HepG2 (cell line): ENCODE results near the gene DNM1. TPM values are rescaled to one million over a fixed set of nuclear protein-coding genes. Genes with fewer than 3 reads are reported as not detected.

Source experiments
- AKAP8 ChIP-seq: sonication (generic); formaldehyde crosslinking; IDR thresholded peaks from 2 replicates; pipeline ENCODE4 v1.5.1; 2020; ENCODE audit warnings: mild to moderate bottlenecking, missing genetic modification reagents
- BCL6 ChIP-seq: IDR thresholded peaks from 2 replicates; pipeline ENCODE4 v1.6.1; 2016; ENCODE audit warnings: missing genetic modification reagents, missing compliant biosample characterization
- HNRNPK ChIP-seq: fragments of 200-400 bp; formaldehyde crosslinking; IDR thresholded peaks from 2 replicates; pipeline ENCODE4 v1.6.1; 2018; ENCODE audit warnings: low read length, low read depth, moderate library complexity, mild to moderate bottlenecking; ENCODE audit not compliant: poor library complexity, severe bottlenecking
- NRL ChIP-seq: sonication (generic); formaldehyde crosslinking; IDR thresholded peaks from 2 replicates; pipeline ENCODE4 v1.5.0; 2020; ENCODE audit warnings: missing genetic modification reagents, mild to moderate bottlenecking, moderate library complexity, borderline replicate concordance
- PHF21A ChIP-seq: sonication (generic); formaldehyde crosslinking; IDR thresholded peaks from 2 replicates; pipeline ENCODE4 v1.5.0; 2020; ENCODE audit warnings: mild to moderate bottlenecking, missing genetic modification reagents
- PPARG ChIP-seq: conservative IDR thresholded peaks from 2 replicates; pipeline ENCODE4 v1.6.1; 2016; ENCODE audit warnings: missing biosample characterization, missing genetic modification reagents
- SIN3A ChIP-seq: IDR thresholded peaks from 2 replicates; pipeline ENCODE4 v1.6.1; 2011; ENCODE audit warnings: low read depth, mild to moderate bottlenecking, control low read depth, low read length, borderline replicate concordance
- TCF7L2 ChIP-seq: IDR thresholded peaks from 2 replicates; pipeline ENCODE4 v1.6.1; 2011; ENCODE audit warnings: mild to moderate bottlenecking, low read depth, low read length, moderate library complexity
- ZKSCAN1 ChIP-seq: fragments of 150-350 bp; IDR thresholded peaks from 2 replicates; pipeline ENCODE4 v1.6.1; 2014; ENCODE audit warnings: low read length
- ZNF552 ChIP-seq: sonication (generic); formaldehyde crosslinking; IDR thresholded peaks from 2 replicates; pipeline ENCODE4 v1.9.0; 2022; ENCODE audit warnings: missing genetic modification reagents, mild to moderate bottlenecking, borderline replicate concordance
- ZNF674 ChIP-seq: sonication (generic); formaldehyde crosslinking; IDR thresholded peaks from 2 replicates; pipeline ENCODE4 v1.5.0; 2020; ENCODE audit warnings: low read depth, mild to moderate bottlenecking, missing genetic modification reagents
- ZNF724P ChIP-seq: sonication (generic); formaldehyde crosslinking; IDR thresholded peaks from 2 replicates; pipeline ENCODE4 v1.8.0; 2022; ENCODE audit warnings: missing genetic modification reagents, borderline replicate concordance
- ZNF850 ChIP-seq: sonication (generic); formaldehyde crosslinking; conservative IDR thresholded peaks from 2 replicates; pipeline ENCODE4 v1.9.0; 2021; ENCODE audit warnings: mild to moderate bottlenecking, missing genetic modification reagents
- polyA plus RNA-seq, 8 experiments: library from polyadenylated mRNA; depleted of rRNA in 3 of 8; stranded (reverse) in 7 of 8; unstranded in 1 of 8; fragments of >200 nt; fragmentation: Illumina TruSeq in 4 of 8; extraction: Trizol in 4 of 8; gene quantifications; 2 replicates each; pipeline versions ENCODE4 v1.2.1 to v1.2.3, GENCODE V29; 2011 to 2016; ENCODE audit warnings: low read depth in 4 of 8, missing spikeins in 1 of 8, mixed read lengths in 1 of 8; ENCODE audit not compliant: insufficient read depth in 1 of 8
- total RNA-seq, 5 experiments: library from RNA; depleted of rRNA; stranded (reverse); fragments of >200 nt; fragmentation: Illumina TruSeq; extraction: Trizol; gene quantifications; 2 replicates each; pipeline ENCODE4 v1.2.3, GENCODE V29; 2016; ENCODE audit warnings: low read depth in 1 of 5
- TF ChIP-seq, protein P1 (sequence below): sonication (generic); formaldehyde crosslinking; conservative IDR thresholded peaks from 2 replicates; pipeline ENCODE4 v1.4.0; 2020; ENCODE audit warnings: missing genetic modification reagents
- TF ChIP-seq, protein P2 (sequence below), 2 experiments: IDR thresholded peaks; 2 replicates each; pipeline ENCODE4 v1.6.1; 2011 to 2012; ENCODE audit warnings: low read length in 2 of 2, borderline replicate concordance in 1 of 2, low read depth in 1 of 2, mild to moderate bottlenecking in 1 of 2, moderate library complexity in 1 of 2
- TF ChIP-seq, protein P3 (sequence below): IDR thresholded peaks from 2 replicates; pipeline ENCODE4 v1.6.1; 2016; ENCODE audit warnings: low read depth, missing genetic modification reagents, missing compliant biosample characterization
- TF ChIP-seq, protein P4 (sequence below): sonication (generic); formaldehyde crosslinking; IDR thresholded peaks from 2 replicates; pipeline ENCODE4 v1.5.0; 2020; ENCODE audit warnings: missing genetic modification reagents, mild to moderate bottlenecking, borderline replicate concordance

The DNM1 gene
- total and polyA plus RNA-seq, 2 of the 13 experiments (the other 11 are each of a cell fraction or from before 2014, with no cell fraction given) = 0.13 to 0.58 TPM

DNA sequence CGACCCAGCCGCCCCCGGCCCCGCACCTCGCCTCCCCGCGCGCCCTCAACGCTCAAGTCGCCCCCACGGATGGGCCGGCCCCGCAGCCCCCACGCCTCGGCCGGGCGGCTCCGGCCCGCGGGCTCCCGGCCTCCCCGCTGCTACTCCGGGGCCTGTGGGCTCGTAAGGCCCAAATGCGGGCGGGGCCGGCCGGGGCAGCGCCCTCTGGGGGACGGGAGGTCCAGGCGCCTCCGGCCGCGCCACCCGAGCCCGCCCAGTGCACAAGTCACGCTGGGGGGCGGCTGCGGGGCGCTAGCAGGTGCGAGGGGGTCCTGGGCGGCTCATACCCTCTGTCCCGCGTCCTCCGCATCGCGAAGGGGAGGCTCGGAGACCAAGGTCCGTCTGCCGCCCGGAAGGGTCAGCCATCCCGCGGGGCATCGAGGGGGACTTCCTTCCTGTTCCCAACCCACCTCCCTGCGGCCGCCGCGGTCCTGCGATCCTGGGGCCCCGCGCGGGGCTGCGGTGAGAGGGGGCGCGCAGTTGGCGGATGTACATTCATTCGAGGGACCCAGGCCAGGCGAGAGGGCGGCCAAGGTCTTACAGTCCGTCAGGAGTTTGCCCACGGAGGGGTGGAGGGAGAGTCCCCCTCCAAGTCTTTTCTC, 11.7 kb upstream of the DNM1 start, which contains the start of gene CIZ1 (continued):
- TF ChIP-seq TCF7L2 (no peak), ZKSCAN1 (no peak), SIN3A (peak; percentile 54; the same call in 1 of the 2 replicates), ZNF724P (CRISPR knock-in tag) (peak; percentile 63; the same call in 1 of the 2 replicates), ZNF674 (CRISPR knock-in tag) (no peak), PPARG (no peak), PHF21A (CRISPR knock-in tag) (peak; percentile 76), NRL (CRISPR knock-in tag) (0 out of 2 replicates have a peak, but pooled peaks have one; percentile 22), BCL6 (no peak), ZNF552 (peak; percentile 61), AKAP8 (CRISPR knock-in tag) (peak; percentile 66; the same call in 1 of the 2 replicates), HNRNPK (peak; percentile 49), ZNF850 (CRISPR knock-in tag) (no peak)
- TF ChIP-seq, protein P1, sequence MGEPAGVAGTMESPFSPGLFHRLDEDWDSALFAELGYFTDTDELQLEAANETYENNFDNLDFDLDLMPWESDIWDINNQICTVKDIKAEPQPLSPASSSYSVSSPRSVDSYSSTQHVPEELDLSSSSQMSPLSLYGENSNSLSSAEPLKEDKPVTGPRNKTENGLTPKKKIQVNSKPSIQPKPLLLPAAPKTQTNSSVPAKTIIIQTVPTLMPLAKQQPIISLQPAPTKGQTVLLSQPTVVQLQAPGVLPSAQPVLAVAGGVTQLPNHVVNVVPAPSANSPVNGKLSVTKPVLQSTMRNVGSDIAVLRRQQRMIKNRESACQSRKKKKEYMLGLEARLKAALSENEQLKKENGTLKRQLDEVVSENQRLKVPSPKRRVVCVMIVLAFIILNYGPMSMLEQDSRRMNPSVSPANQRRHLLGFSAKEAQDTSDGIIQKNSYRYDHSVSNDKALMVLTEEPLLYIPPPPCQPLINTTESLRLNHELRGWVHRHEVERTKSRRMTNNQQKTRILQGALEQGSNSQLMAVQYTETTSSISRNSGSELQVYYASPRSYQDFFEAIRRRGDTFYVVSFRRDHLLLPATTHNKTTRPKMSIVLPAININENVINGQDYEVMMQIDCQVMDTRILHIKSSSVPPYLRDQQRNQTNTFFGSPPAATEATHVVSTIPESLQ = no peak
- TF ChIP-seq, protein P2, sequence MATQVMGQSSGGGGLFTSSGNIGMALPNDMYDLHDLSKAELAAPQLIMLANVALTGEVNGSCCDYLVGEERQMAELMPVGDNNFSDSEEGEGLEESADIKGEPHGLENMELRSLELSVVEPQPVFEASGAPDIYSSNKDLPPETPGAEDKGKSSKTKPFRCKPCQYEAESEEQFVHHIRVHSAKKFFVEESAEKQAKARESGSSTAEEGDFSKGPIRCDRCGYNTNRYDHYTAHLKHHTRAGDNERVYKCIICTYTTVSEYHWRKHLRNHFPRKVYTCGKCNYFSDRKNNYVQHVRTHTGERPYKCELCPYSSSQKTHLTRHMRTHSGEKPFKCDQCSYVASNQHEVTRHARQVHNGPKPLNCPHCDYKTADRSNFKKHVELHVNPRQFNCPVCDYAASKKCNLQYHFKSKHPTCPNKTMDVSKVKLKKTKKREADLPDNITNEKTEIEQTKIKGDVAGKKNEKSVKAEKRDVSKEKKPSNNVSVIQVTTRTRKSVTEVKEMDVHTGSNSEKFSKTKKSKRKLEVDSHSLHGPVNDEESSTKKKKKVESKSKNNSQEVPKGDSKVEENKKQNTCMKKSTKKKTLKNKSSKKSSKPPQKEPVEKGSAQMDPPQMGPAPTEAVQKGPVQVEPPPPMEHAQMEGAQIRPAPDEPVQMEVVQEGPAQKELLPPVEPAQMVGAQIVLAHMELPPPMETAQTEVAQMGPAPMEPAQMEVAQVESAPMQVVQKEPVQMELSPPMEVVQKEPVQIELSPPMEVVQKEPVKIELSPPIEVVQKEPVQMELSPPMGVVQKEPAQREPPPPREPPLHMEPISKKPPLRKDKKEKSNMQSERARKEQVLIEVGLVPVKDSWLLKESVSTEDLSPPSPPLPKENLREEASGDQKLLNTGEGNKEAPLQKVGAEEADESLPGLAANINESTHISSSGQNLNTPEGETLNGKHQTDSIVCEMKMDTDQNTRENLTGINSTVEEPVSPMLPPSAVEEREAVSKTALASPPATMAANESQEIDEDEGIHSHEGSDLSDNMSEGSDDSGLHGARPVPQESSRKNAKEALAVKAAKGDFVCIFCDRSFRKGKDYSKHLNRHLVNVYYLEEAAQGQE (IDR thresholded peaks at IDR 0.05; ENCODE audit: borderline replicate concordance in 1 of 2, low read depth in 1 of 2, low read length in 2 of 2) = no peak; a peak in 1 of 4 replicates
- TF ChIP-seq, protein P3, sequence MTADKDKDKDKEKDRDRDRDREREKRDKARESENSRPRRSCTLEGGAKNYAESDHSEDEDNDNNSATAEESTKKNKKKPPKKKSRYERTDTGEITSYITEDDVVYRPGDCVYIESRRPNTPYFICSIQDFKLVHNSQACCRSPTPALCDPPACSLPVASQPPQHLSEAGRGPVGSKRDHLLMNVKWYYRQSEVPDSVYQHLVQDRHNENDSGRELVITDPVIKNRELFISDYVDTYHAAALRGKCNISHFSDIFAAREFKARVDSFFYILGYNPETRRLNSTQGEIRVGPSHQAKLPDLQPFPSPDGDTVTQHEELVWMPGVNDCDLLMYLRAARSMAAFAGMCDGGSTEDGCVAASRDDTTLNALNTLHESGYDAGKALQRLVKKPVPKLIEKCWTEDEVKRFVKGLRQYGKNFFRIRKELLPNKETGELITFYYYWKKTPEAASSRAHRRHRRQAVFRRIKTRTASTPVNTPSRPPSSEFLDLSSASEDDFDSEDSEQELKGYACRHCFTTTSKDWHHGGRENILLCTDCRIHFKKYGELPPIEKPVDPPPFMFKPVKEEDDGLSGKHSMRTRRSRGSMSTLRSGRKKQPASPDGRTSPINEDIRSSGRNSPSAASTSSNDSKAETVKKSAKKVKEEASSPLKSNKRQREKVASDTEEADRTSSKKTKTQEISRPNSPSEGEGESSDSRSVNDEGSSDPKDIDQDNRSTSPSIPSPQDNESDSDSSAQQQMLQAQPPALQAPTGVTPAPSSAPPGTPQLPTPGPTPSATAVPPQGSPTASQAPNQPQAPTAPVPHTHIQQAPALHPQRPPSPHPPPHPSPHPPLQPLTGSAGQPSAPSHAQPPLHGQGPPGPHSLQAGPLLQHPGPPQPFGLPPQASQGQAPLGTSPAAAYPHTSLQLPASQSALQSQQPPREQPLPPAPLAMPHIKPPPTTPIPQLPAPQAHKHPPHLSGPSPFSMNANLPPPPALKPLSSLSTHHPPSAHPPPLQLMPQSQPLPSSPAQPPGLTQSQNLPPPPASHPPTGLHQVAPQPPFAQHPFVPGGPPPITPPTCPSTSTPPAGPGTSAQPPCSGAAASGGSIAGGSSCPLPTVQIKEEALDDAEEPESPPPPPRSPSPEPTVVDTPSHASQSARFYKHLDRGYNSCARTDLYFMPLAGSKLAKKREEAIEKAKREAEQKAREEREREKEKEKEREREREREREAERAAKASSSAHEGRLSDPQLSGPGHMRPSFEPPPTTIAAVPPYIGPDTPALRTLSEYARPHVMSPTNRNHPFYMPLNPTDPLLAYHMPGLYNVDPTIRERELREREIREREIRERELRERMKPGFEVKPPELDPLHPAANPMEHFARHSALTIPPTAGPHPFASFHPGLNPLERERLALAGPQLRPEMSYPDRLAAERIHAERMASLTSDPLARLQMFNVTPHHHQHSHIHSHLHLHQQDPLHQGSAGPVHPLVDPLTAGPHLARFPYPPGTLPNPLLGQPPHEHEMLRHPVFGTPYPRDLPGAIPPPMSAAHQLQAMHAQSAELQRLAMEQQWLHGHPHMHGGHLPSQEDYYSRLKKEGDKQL (CRISPR knock-in tag) = no peak
- TF ChIP-seq, protein P4, sequence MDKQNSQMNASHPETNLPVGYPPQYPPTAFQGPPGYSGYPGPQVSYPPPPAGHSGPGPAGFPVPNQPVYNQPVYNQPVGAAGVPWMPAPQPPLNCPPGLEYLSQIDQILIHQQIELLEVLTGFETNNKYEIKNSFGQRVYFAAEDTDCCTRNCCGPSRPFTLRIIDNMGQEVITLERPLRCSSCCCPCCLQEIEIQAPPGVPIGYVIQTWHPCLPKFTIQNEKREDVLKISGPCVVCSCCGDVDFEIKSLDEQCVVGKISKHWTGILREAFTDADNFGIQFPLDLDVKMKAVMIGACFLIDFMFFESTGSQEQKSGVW (CRISPR knock-in tag) = 0 out of 2 replicates have a peak, but pooled peaks have one; percentile 31
